ENCODE data around the gene ACTL8. TPM values are rescaled to one million over a fixed set of nuclear protein-coding genes. Genes with fewer than 3 reads are reported as not detected.

ACTL8 gene
- total and polyA plus RNA-seq, 2 experiments from 2014 or later: 0.34 TPM; not detected in 1

- TF ChIP-seq CTCF (IDR thresholded peaks at IDR 0.05; ENCODE audit: poor library complexity): no peak
- DNase-seq (ENCODE audit: low spot score): no peak
- H3K36me3 ChIP-seq (replicated peaks; ENCODE audit: insufficient read depth, low read depth): no peaks in the 10 kb centered on the region
Measured at GRCh38 chr1:17857996-17858395, 102.9 kb downstream of the ACTL8 start.

GRCh38 chr1:17860812-17861211 is 105.7 kb downstream of the ACTL8 start:
- Histone ChIP-seq H3K4me2 (no peak overlapping the region), H3K9me2 (replicated peaks; ENCODE audit: insufficient read depth) (no peaks in the 10 kb centered on the region), H3K4me3 (no peak overlapping the region), H2AFZ (no peak overlapping the region), H3K27ac (no peak overlapping the region), H3K79me2 (no peaks in the 10 kb centered on the region), H3K36me3 (replicated peaks; ENCODE audit: insufficient read depth, low read depth) (no peaks in the 10 kb centered on the region), H3K4me1 (ENCODE audit: insufficient read depth) (no peaks in the 10 kb centered on the region), H3K9me3 (ENCODE audit: low read depth) (no peaks in the 10 kb centered on the region), H3K27me3 (no peaks in the 10 kb centered on the region), H4K20me1 (ENCODE audit: insufficient read depth, poor library complexity, severe bottlenecking) (no peaks in the 10 kb centered on the region)
- WGBS (ENCODE audit: low lambda C conversion rate, missing lambda C conversion rate): 70% methylated on average over 1 of the region's 1 CpG
- no peak for DNase-seq (ENCODE audit: low spot score)
- no peak for TF ChIP-seq CTCF (IDR thresholded peaks at IDR 0.05; ENCODE audit: poor library complexity)
- TF ChIP-seq EZH2 (IDR thresholded peaks at IDR 0.05; ENCODE audit: borderline replicate concordance): no peak
- no peak for TF ChIP-seq EZH2phosphoT487 (IDR thresholded peaks at IDR 0.05; ENCODE audit: low read depth, severe bottlenecking, unreplicated experiment)

More at GRCh38 chr1:17857996-17858395, 102.9 kb downstream of the ACTL8 start:
- Histone ChIP-seq H2AFZ (no peak overlapping the region), H3K9me2 (replicated peaks; ENCODE audit: insufficient read depth) (no peaks in the 10 kb centered on the region), H3K4me3 (no peak overlapping the region), H3K4me1 (ENCODE audit: insufficient read depth) (no peaks in the 10 kb centered on the region), H3K79me2 (no peaks in the 10 kb centered on the region), H3K27me3 (peaks cover 5% of the 10 kb centered on the region), H3K27ac (no peak overlapping the region), H3K9me3 (ENCODE audit: low read depth) (no peaks in the 10 kb centered on the region), H3K4me2 (no peak overlapping the region), H4K20me1 (ENCODE audit: insufficient read depth, poor library complexity, severe bottlenecking) (no peaks in the 10 kb centered on the region)
- WGBS (ENCODE audit: low lambda C conversion rate, missing lambda C conversion rate): 84% methylated on average over 5 of the region's 5 CpGs

GRCh38 chr1:17861685-17862084 is 106.6 kb downstream of the ACTL8 start:
- Histone ChIP-seq H3K27ac (no peak overlapping the region), H3K4me2 (no peak overlapping the region), H3K79me2 (no peaks in the 10 kb centered on the region), H4K20me1 (ENCODE audit: insufficient read depth, poor library complexity, severe bottlenecking) (no peaks in the 10 kb centered on the region), H3K4me3 (no peak overlapping the region), H3K27me3 (no peaks in the 10 kb centered on the region), H3K36me3 (replicated peaks; ENCODE audit: insufficient read depth, low read depth) (no peaks in the 10 kb centered on the region), H2AFZ (no peak overlapping the region), H3K4me1 (ENCODE audit: insufficient read depth) (no peaks in the 10 kb centered on the region), H3K9me2 (replicated peaks; ENCODE audit: insufficient read depth) (no peaks in the 10 kb centered on the region), H3K9me3 (ENCODE audit: low read depth) (no peaks in the 10 kb centered on the region)
- TF ChIP-seq EZH2 (IDR thresholded peaks at IDR 0.05; ENCODE audit: borderline replicate concordance) (no peak), CTCF (IDR thresholded peaks at IDR 0.05; ENCODE audit: poor library complexity) (no peak), EZH2phosphoT487 (IDR thresholded peaks at IDR 0.05; ENCODE audit: low read depth, severe bottlenecking, unreplicated experiment) (no peak)
- DNase-seq (ENCODE audit: low spot score): no peak
- 47% methylated on average over 3 of the region's 3 CpGs for WGBS (ENCODE audit: low lambda C conversion rate, missing lambda C conversion rate)

- Histone ChIP-seq H3K9me2 (replicated peaks; ENCODE audit: insufficient read depth) (no peaks in the 10 kb centered on the region), H3K79me2 (no peaks in the 10 kb centered on the region), H3K4me3 (no peak overlapping the region), H3K4me2 (no peak overlapping the region), H3K27me3 (no peaks in the 10 kb centered on the region), H3K9me3 (ENCODE audit: low read depth) (no peaks in the 10 kb centered on the region), H2AFZ (no peak overlapping the region), H3K27ac (no peak overlapping the region), H3K36me3 (replicated peaks; ENCODE audit: insufficient read depth, low read depth) (no peaks in the 10 kb centered on the region), H3K4me1 (ENCODE audit: insufficient read depth) (no peaks in the 10 kb centered on the region), H4K20me1 (ENCODE audit: insufficient read depth, poor library complexity, severe bottlenecking) (no peaks in the 10 kb centered on the region)
- WGBS (ENCODE audit: low lambda C conversion rate, missing lambda C conversion rate): 77% methylated on average over 2 of the region's 2 CpGs
- DNase-seq (ENCODE audit: low spot score): no peak
- TF ChIP-seq EZH2 (IDR thresholded peaks at IDR 0.05; ENCODE audit: borderline replicate concordance) (no peak), CTCF (IDR thresholded peaks at IDR 0.05; ENCODE audit: poor library complexity) (no peak), EZH2phosphoT487 (IDR thresholded peaks at IDR 0.05; ENCODE audit: low read depth, severe bottlenecking, unreplicated experiment) (no peak)
Measured at GRCh38 chr1:17862121-17862520, 107.0 kb downstream of the ACTL8 start.
